ENCODE results near the gene OR10G3.

GRCh38 chr14:21525571-21525961 lies 54.3 kb downstream of the OR10G3 start:
- TF ChIP-seq CTCF (IDR thresholded peaks at IDR 0.05): no peak
- no peak for TF ChIP-seq POLR2AphosphoS5 (IDR thresholded peaks at IDR 0.05)
